ENCODE measurements around the gene SLC16A7.

DNA sequence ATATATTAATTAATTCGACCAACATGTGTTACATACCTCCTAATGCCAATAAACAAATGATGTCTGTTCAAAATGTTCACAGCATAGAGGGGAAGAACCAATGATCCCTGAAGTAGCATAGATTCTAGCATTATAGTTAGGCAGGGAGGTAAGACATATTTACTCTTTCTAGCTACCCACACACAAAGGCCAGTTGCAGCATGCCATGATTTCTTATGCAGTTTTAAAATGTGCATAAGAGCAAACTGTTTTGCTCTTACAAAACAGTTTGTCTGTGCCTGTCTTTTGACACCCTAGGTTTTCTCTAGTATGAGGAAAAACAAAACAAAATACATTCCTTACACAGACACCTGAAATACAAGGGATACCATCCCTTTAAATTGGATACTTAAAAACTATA is 61.9 kb downstream of the SLC16A7 start:
- no peak for TF ChIP-seq EP300 (IDR thresholded peaks at IDR 0.05)
- no peak for TF ChIP-seq POLR2A (IDR thresholded peaks at IDR 0.05)

Measured in ovary (tissue), 1 donor.